Measurements from ENCODE around the gene RHOBTB3.
"Not testable (repeated sequence)": the region's sequence is repeated elsewhere in the genome, so short reads cannot be mapped to it uniquely, and the experiment has no call there.

RHOBTB3 gene, protein sequence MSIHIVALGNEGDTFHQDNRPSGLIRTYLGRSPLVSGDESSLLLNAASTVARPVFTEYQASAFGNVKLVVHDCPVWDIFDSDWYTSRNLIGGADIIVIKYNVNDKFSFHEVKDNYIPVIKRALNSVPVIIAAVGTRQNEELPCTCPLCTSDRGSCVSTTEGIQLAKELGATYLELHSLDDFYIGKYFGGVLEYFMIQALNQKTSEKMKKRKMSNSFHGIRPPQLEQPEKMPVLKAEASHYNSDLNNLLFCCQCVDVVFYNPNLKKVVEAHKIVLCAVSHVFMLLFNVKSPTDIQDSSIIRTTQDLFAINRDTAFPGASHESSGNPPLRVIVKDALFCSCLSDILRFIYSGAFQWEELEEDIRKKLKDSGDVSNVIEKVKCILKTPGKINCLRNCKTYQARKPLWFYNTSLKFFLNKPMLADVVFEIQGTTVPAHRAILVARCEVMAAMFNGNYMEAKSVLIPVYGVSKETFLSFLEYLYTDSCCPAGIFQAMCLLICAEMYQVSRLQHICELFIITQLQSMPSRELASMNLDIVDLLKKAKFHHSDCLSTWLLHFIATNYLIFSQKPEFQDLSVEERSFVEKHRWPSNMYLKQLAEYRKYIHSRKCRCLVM

DNA sequence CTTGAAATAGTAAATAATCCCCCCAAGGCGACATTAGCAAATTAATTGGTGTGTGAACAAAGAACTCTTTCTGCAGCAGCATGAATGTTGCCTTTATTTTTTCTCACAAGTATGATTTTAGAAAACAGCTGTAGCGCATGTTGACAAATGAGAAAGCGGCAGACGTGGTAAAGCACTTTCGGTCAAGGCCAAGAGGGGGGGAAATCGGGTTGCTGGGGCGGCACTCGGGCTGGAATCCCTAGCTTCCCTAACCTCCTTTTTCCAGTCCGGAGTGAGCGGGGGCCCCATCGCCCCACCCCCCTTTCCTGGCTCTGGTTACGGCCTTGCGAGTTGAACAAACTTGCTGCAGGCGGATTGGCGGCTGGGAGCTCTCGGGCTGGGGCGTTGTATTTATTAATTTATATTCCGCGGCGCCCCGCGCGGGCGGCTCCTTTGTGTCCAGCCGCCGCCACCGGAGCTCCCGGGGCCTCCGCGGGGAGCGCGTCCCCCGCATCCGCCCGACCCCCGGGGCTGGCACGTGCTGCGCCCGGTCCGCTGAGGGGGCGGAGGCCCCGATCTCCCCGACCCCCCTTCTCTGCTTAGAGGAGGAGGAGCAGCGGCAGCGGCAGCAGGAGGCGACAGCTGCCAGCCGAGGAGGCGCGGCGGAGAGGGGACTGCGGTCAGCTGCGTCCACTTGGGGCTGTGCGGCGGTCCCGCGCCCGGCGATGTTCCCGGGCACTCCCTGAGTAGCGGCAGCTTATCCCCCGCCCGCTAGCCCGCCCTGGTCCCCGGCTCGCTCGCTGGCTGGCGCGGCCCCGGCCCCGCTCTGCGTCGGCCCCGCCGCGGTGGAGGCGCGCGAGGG is at the start of gene RHOBTB3:
Gene RHOBTB3 (plus strand): TSS at position 607 of the 841 bp plus-strand sequence. CDS start 347 bp downstream, outside the sequence.
- peak; percentile 41 for DNase-seq

DNA sequence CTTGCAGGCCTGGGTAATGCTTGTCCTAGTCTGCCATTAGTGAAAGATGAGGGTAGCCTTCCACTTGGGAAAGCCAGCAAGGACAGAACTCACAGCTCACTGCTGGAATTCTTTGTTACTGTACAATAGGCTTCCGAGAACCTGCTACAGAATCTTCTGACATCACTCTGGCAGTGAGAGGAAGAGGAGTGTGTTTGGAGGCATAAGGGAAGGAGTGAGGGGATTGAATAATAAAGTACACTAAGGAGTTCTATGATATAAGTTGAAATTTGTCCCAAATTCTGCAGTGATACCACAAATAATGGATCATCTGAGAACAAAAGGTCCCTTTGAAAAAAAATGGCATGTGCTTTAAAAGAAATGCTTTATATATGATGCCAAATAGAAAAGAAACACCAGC is 48.2 kb upstream of the RHOBTB3 start, which contains the start of gene SPATA9:
Gene SPATA9 (minus strand): TSS at position 101 of the 400 bp plus-strand sequence. CDS start 137 bp downstream, outside the sequence.
- no peak for DNase-seq

DNA sequence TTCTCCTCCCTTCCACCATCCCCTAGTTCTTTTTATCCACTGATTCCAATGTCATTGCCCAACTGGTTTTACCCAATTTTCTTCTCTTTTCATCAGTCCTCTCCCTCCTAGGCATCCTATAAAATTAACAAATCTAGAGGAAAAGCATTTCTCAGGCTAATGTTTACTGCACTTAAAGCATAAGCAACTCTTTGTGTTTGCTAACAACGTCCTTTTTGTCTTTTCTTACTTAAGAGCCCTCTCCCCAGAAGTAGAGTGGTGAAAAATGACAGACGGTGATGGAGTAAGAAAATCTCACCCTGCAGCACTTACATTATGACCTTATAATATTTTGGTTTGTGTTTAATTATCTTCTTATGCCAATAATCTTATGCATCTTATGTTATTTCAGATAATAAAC is 46.8 kb upstream of the RHOBTB3 start:
- DNase-seq = no peak

DNA sequence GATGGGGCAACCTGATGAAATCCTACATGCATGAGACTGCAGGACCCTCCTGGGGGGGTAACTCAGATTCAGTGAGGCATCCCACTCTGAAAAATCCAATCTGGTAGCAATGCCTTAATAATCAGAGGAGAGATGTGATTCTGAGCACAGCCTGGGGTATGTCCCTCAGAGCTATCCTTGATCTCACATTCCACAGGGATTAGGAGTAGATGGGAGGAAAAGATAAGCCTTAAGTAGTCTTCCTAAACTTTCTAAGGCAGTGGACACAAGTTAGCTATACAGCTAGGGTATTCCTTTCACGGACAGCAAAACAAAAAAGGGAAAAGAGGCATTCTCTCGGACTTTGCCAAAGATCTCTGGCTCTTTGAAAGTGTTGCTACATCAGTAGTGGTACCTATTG is 44.5 kb upstream of the RHOBTB3 start:
- no peak for DNase-seq

DNA sequence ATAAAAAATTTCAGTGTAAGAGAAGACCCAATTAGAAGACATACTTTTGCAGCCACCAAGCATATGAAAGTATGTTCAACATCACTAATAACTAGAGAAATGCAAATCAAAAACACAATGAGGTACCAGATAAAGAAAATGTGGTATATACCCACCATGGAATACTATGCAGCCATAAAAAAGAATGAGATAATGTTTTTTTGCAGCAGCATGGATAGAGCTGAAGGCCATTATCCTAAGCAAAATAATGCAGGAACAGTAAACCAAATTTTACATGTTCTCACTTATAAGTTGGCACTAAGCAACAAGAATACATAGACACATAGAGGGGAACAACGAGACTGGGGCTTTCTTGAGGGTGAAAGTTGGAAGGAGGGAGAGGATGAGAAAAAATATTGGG is 41.5 kb upstream of the RHOBTB3 start:
- no peak for DNase-seq

DNA sequence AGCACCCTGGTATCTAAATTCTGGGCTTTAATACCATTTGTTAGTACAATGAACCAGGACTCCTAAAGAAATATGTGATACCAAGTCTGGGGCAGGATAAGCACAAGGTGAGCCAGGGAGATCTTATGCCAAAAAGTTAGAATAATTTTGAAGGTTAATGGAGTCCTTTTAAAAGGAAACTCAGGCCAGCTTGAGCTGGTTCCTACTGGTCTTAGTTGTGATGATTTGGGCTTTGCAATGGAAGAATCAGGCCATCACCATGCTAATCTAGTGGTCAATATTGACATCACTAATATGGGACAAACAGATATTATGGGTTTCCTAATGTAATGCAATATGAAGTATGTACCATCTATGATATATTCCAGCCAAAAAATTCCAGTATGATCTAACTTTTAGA is 40.8 kb upstream of the RHOBTB3 start:
- DNase-seq = no peak

DNA sequence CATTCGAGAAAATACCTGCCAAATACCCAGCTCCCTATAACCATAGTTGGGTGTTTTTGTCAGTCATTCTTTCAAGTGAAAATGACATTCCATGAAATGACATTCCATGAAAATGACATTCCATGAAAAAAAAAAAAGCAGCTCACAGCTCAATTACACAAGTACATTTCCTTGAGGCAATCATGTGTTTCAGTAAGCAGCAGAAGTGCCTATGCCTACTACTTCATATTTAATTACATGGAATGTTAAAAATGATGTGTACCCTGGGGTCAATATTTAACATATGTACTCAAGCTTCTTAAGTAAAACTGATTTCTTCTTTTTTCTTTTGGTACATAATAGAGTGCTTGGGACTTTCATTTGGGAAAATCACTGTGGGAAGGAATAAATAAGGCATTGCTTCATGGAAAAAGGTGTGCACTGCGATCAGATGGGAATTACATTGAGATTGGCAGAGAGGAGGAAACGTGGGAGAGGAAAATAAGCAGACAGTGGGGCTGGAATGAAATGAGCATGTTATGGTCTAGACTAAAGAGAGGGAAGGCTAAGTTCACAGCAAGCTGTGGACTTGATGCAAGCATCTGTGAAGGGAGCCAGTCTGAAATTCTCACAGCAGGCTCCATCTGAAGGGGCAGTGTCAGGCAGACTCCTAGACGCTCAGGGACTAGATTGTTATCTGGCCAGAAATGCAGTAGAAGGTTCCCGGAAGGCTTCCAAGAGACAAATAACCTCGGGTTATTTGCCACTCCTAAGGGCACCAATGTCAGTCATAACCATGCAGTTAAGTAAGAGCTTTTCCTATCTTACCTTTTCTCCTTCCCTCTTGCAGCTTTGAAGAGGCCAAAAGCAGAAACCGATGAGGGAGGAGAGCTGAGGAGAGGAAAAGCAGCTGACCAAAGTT is 33.1 kb upstream of the RHOBTB3 start:
- DNase-seq = no peak

DNA sequence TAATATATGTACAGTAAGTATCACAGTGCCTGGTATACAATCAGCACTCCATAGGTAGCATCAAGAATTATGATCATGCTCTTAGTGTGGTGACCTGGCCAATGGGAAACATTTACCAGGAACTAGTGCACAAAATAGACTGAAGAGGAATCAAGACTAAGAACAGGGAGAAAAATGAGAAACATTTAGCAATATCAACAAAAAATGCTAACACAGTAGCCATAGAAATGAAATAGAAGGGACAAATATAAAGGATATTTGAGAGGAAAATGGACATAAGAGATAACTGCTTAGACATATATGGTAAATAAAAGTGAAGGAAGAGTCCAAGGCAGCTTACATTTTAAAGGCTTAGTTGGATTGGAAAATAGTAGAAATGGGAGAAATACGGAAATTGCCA is 31.8 kb upstream of the RHOBTB3 start:
- DNase-seq = no peak

DNA sequence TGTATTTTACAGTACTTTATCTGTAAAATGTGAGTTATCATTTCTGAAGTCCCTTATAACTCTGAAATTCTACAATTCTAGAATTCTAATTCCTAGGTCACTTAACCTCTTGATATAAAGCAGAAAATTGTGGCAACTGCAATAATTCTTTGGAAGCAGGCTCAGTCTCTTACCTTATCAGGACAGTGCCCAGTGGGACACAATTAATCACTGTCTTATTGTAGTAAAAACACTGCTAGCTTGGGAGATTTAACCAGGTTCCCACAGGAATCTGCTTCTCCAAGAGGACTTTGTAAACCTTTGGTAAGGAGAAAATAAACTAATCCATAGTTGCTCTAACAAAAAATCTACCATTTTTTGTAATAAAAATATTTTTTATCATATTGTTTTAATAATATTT is 30.1 kb upstream of the RHOBTB3 start:
- DNase-seq = no peak

DNA sequence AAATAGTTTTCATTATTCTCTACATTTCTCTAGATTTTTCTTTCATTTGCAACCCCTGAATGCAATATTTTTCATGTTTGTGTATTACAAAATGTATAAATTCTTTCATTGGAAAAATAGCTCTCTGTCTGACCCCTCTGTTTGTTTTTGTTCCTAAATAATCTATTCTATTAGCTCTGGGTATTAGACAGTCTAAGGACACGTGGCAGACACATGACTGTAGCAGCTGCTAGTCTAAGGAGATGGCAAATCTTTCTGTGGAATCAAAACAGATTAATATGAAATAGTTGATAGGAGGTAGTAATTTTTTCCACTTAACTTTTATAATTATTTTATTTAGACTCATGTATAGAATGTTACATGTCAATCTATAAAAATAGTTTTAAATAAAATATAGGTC is 27.0 kb upstream of the RHOBTB3 start:
- no peak for DNase-seq

DNA sequence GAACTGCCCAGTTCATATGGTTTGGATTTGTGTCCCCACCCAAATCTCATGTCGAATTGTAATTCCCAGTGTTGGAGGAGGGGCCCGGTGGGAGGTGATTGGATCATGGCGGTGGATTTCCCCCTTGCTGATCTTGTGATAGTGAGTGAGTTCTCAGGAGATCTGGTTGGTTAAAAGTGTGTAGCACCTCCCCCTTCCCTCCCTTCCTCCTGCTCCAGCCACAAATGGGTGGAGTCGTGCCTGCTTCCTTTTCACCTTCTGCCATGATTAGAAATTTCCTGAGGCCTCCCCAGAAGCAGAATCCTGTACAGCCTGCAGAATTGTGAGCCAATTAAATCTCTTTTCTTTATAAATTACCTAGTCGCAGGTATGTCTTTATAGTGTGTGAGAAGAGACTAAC is 24.9 kb upstream of the RHOBTB3 start:
- not testable (repeated sequence) for DNase-seq

DNA sequence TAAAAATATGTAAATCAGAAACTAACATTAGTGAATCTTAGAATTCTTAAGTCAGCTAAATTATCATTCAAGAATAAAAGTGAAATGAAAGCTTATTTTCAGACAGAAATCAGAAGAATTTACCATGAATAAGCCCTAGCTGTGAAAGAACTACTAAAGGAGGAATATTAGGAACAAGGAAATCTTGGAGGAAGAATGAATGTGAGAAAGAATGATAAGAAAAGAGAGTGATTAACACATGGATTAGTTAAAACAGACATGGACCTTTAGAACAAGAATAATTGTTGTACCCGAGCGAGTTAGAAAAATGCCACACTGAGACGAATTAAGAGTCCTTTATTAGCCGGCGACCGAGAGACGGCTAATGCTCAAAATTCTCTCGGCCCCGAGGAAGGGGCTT is 24.1 kb upstream of the RHOBTB3 start:
- no peak for DNase-seq

DNA sequence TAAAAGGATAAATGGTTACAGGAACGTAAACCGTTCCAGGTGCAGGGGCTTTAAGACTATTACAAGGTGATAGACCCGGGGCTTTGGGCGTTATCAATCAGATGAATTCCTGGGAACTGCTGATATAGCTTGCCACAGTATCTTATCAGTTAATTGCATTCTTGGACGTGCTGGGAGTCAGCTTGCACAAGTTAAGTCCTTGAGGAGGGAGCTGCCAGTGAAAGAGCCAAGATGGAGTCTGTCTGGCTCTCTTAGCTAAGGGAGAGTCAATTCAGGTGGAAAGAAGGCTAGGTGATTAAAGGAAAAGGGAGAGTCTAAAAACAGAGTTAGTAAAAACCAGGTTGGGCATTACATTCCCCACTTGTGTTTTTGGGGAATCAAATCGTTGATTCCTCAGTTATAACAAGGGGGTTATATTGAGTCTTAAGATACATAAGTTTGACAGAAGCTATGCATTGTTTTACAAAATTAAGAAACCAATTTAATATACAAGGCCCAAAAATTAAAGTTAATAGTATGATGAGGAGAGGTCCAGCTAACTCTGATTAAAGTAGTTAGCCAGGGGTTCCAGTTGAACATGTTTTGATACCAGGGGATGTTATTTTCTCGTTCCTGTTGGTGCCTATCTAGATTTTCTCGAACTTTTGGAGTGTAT is 23.5 kb upstream of the RHOBTB3 start:
- not testable (repeated sequence) for DNase-seq

DNA sequence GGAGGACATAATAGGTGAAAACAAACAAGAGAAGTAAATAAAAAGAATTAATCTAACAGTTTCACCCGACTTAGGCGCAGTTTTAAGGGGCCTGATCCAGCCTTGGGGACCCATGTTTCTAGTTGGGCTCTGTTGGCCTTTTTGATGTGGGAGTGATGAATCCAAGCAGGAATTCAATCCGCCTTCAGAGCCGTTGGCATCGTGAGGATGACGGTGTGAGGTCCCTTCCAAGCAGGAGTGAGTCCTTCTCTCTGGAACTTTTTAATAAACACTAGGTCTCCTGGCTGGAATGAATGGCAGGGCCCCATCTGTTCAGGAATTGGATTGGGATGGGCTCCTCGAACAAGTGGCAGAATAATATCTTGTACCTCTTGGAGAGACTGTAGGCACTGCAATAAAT is 22.3 kb upstream of the RHOBTB3 start:
- no peak for DNase-seq

DNA sequence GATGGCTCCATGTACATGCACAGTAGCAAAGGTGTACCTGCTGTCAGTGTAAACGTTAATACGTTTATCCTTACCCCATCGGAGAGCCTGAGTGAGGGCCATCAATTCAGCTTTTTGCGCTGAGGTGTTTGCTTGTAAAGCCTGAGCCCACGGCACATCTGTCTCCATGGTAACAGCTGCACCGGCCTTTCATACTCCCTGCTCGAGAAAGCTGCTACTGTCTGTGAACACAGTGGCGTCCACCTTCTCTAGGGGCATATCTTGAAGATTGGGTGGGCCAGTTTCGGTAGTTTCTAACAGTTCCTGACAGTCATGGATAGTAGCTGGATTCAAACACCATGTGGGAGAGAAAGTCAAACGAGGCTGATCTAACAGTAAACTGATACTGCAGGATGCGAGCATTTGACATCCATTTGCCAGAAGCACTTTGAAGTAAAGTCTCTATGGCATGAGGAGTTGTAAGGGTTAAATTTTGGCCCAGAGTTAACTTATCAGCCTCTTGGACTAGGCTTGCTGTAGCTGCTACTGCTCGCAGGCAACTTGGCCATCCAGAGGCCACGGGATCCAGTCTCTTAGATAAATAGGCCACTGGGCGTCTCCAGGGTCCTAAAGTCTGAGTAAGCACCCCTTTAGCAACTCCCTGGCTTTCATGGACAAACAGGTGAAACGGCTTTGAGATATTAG is 21.0 kb upstream of the RHOBTB3 start:
- no peak for DNase-seq

DNA sequence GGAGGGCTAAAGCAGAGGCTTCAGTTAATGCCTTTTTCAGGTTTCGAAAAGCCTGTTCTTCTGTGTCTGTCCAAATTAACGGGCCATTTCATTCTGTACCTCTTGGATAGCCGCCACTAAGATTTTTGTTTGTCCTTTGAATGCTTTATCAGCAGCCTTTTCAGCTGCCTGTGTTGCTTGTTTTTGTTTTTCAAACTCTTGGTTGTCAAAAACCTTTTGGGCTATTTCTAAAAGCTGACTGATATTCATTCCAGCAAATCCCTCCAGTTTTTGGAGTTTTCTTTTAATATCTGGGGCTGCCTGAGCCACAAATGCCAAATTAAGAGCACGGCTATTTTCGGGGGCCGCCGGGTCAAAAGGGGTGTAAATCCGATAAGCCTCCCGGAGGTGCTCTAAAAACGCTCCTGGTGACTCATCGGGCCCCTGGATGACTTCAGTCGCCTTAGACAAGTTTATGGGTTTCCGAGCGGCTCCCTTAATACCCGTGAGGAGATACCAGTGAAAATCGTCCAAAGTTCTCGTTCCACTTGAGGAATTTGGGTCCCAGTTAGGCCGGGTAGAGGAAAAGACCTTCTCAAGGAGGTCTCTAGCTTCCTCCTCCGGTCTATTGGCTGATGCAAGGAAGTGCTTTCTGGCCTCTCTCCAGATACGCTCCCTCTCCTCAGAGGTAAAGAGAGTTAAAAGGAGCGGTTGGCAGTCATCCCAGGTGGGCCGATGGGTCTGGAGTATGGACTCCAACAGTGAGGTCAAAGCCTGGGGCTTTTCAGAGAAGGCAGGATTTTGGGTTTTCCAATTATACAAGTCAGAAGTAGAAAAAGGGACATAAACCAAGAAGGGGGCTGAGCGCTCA is 20.3 kb upstream of the RHOBTB3 start:
- not testable (repeated sequence) for DNase-seq

DNA sequence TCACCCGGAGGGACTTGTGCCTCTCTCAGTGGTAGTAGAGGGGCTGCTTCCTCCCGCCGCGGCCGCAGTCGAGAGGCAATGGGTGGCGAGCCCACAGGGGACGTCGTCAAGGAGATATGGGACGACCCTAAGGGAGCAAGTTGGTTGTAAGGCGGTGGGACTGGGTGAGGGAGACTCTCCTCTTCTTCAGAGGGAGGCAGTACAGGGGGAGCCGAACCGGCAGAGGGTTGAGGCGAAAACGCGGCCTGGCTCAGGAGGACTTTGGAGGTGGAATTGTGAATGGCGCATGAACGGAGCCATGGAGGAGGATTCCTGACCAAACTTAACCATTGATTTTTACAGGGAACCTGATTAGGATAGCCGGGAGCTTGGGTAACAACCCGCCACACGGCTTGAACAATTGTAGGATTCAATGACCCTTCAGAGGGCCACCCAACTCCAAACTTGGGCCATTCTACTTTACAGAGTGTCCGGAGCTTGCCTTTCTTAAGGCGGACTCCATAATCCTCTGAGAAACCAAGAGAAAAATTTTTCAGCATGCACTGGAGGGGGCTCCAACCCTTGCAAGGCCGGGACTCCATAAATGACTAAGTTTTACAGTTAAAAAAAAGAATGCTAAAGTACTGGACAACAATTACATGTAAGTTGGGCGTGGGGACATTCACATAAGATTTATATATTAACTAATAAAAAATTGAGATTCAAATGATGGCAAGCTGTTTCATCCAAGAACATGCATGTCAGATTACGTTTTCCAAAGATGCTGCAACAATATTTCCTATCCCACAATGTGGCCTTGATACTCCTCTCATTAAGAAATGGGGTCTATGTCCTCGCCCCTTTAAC is 19.4 kb upstream of the RHOBTB3 start:
- no peak for DNase-seq

DNA sequence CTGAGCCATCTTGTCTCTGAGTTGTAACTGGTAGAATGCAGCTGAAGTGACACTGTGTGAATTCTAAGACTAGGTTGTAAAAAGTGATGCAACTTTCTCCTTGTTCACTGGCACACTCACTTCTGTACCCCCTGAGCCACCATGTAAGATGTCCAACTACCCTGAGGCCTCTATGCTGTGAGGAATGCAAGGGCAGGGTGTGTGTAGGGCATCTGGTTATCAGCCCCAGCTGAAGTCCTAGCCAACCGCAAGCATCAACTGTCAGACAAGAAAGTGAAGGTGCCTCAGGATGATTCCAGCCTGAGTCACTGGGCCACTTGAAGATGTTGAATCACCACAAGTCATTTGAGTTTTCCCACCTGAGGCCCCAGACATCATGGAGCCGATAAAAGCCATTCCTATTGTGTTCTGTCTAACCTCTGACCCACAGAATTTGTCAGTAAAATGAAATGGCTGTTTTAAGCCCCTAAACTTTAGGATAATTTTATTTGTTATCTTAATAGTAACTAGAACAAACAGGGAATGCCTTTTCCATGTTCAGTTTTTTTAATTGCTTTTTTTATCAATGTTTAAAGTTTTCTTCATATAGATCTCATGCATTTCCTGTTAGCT is 18.7 kb upstream of the RHOBTB3 start:
- DNase-seq = peak; percentile 76

DNA sequence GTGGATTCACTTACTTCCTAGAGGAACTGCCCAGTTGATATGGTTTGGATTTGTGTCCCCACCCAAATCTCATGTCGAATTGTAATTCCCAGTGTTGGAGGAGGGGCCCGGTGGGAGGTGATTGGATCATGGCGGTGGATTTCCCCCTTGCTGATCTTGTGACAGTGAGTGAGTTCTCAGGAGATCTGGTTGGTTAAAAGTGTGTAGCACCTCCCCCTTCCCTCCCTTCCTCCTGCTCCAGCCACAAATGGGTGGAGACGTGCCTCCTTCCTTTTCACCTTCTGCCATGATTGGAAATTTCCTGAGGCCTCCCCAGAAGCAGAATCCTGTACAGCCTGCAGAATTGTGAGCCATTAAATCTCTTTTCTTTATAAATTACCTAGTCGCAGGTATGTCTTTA is 17.9 kb upstream of the RHOBTB3 start:
- DNase-seq = not testable (repeated sequence)
